ENCODE results near the gene RPS6KA3. TPM values are rescaled to one million over a fixed set of nuclear protein-coding genes. Genes with fewer than 3 reads are reported as not detected.

RPS6KA3 gene
- total and polyA plus RNA-seq, 2 donors (not counting 1 experiment from before 2014, with no cell fraction given), result 17.0 to 63.0 TPM

GRCh38 chrX:20274121-20274520 lies 7.4 kb upstream of the RPS6KA3 start:
- H3K27me3 Mint-ChIP-seq, result peaks cover 6% of the 10 kb centered on the region
- POLR2A ChIA-PET, result no interaction called here

GRCh38 chrX:20271730-20272129 lies 5.0 kb upstream of the RPS6KA3 start:
- Mint-ChIP-seq H3K4me3 (no peak overlapping the region), H3K9me3 (ENCODE audit: insufficient read depth) (no peaks in the 10 kb centered on the region), H3K4me1 (peaks cover 2% of the 10 kb centered on the region), H3K27ac (no peak overlapping the region), H3K27me3 (peaks cover 6% of the 10 kb centered on the region)
- ChIA-PET CTCF (no interaction called here), POLR2A (interaction anchor here (0.8 kb wide), 1 partner anchor 15 kb away, joined by 3 read pairs; no protein-coding TSS in a partner anchor)
- no peak overlapping the region for H2AFZ ChIP-seq (ENCODE audit: insufficient read depth, low read depth, low read length, poor library complexity, severe bottlenecking)
- intact Hi-C loops (cut with micrococcal nuclease), result no loop called here
- no peak overlapping the region for H3K9ac ChIP-seq (ENCODE audit: low read length)
- H3K27ac ChIP-seq (ENCODE audit: low read length in 2 of 2), result no peak overlapping the region
- H3K9me3 ChIP-seq (ENCODE audit: control extremely low read depth in 1 of 3, control insufficient read depth in 2 of 3, insufficient read depth in 1 of 3, low read length in 2 of 3), result no peaks in the 10 kb centered on the region
- TF ChIP-seq CTCF (IDR thresholded peaks at IDR 0.05) (no peak), EZH2 (IDR thresholded peaks at IDR 0.05; ENCODE audit: borderline replicate concordance, insufficient read depth, low read depth, low read length, poor library complexity, severe bottlenecking) (no peak)
- no peak overlapping the region for H3K4me3 ChIP-seq (ENCODE audit: control extremely low read depth in 1 of 5, extremely low read depth in 1 of 5, insufficient read depth in 1 of 5, low read depth in 2 of 5, low read length in 4 of 5)
- no peaks in the 10 kb centered on the region for H3K27me3 ChIP-seq (replicated peaks in 1 of 4; ENCODE audit: control extremely low read depth in 1 of 4, control insufficient read depth in 3 of 4, insufficient read depth in 4 of 4, low read length in 3 of 4)
- H3K4me1 ChIP-seq (ENCODE audit: control insufficient read depth in 2 of 2, insufficient read depth in 2 of 2, low read length in 2 of 2), result peaks cover 0 to 11% of the 10 kb centered on the region in 2 donors
- H4K20me1 ChIP-seq (ENCODE audit: control insufficient read depth, insufficient read depth, low read length, poor library complexity, severe bottlenecking), result no peaks in the 10 kb centered on the region
- ATAC-seq (ENCODE audit: low read depth), result no peak
- H3K79me2 ChIP-seq (ENCODE audit: control insufficient read depth, insufficient read depth, low read length), result no peaks in the 10 kb centered on the region
- H3K4me2 ChIP-seq (replicated peaks; ENCODE audit: low read depth, low read length, poor library complexity, severe bottlenecking), result no peak overlapping the region
- no peaks in the 10 kb centered on the region for H3K36me3 ChIP-seq (replicated peaks in 1 of 2; ENCODE audit: control extremely low read depth in 1 of 2, control insufficient read depth in 1 of 2, extremely low read depth in 1 of 2, insufficient read depth in 2 of 2, low read length in 1 of 2)
- no peak for DNase-seq
- WGBS (ENCODE audit: insufficient coverage), result no CpG with 5 or more reads among the region's 1 CpG

More at GRCh38 chrX:20274121-20274520, 7.4 kb upstream of the RPS6KA3 start:
- Histone ChIP-seq H3K4me2 (replicated peaks; ENCODE audit: low read depth, low read length, poor library complexity, severe bottlenecking) (no peak overlapping the region), H3K36me3 (replicated peaks in 1 of 2; ENCODE audit: control extremely low read depth in 1 of 2, control insufficient read depth in 1 of 2, extremely low read depth in 1 of 2, insufficient read depth in 2 of 2, low read length in 1 of 2) (no peaks in the 10 kb centered on the region), H4K20me1 (ENCODE audit: control insufficient read depth, insufficient read depth, low read length, poor library complexity, severe bottlenecking) (no peaks in the 10 kb centered on the region), H3K9me3 (ENCODE audit: control extremely low read depth in 1 of 3, control insufficient read depth in 2 of 3, insufficient read depth in 1 of 3, low read length in 2 of 3) (no peaks in the 10 kb centered on the region), H2AFZ (ENCODE audit: insufficient read depth, low read depth, low read length, poor library complexity, severe bottlenecking) (no peak overlapping the region), H3K79me2 (ENCODE audit: control insufficient read depth, insufficient read depth, low read length) (no peaks in the 10 kb centered on the region), H3K4me1 (ENCODE audit: control insufficient read depth in 2 of 2, insufficient read depth in 2 of 2, low read length in 2 of 2) (no peaks in the 10 kb centered on the region), H3K4me3 (ENCODE audit: control extremely low read depth in 1 of 5, extremely low read depth in 1 of 5, insufficient read depth in 1 of 5, low read depth in 2 of 5, low read length in 4 of 5) (no peak overlapping the region), H3K9ac (ENCODE audit: low read length) (no peak overlapping the region), H3K27ac (ENCODE audit: low read length in 2 of 2) (no peak overlapping the region), H3K27me3 (replicated peaks in 1 of 4; ENCODE audit: control extremely low read depth in 1 of 4, control insufficient read depth in 3 of 4, insufficient read depth in 4 of 4, low read length in 3 of 4) (no peaks in the 10 kb centered on the region)
- no peak for TF ChIP-seq CTCF (IDR thresholded peaks at IDR 0.05)
- TF ChIP-seq EZH2 (IDR thresholded peaks at IDR 0.05; ENCODE audit: borderline replicate concordance, insufficient read depth, low read depth, low read length, poor library complexity, severe bottlenecking), result no peak
- intact Hi-C loops (cut with micrococcal nuclease), result no loop called here
- whole genome bisulfite sequencing (ENCODE audit: insufficient coverage), result no CpG with 5 or more reads among the region's 1 CpG
- ATAC-seq (ENCODE audit: low read depth) (no peak), DNase-seq (no peak)
- Mint-ChIP-seq H3K9me3 (ENCODE audit: insufficient read depth) (no peaks in the 10 kb centered on the region), H3K4me3 (no peak overlapping the region), H3K27ac (no peak overlapping the region), H3K4me1 (no peaks in the 10 kb centered on the region)
- CTCF ChIA-PET, result no interaction called here
